ENCODE data around the gene KCTD21. TPM values are rescaled to one million over a fixed set of nuclear protein-coding genes. Genes with fewer than 3 reads are reported as not detected.

The KCTD21 gene
- total RNA-seq, 1 donor from 2014 or later, result 10.7 TPM

GRCh38 chr11:78138694-78139421 is 49.6 kb downstream of the KCTD21 start:
- no peaks in the 10 kb centered on the region for H3K9me3 Mint-ChIP-seq (ENCODE audit: unreplicated experiment)
- peak overlapping the region; percentile 95 for H3K4me3 Mint-ChIP-seq (ENCODE audit: unreplicated experiment)
- no peaks in the 10 kb centered on the region for H3K27me3 Mint-ChIP-seq (ENCODE audit: unreplicated experiment)
- peaks cover 10% of the 10 kb centered on the region for H3K36me3 Mint-ChIP-seq (ENCODE audit: unreplicated experiment)
- peak overlapping the region; percentile 91 for H3K27ac Mint-ChIP-seq (ENCODE audit: unreplicated experiment)
- TF ChIP-seq, protein P1, sequence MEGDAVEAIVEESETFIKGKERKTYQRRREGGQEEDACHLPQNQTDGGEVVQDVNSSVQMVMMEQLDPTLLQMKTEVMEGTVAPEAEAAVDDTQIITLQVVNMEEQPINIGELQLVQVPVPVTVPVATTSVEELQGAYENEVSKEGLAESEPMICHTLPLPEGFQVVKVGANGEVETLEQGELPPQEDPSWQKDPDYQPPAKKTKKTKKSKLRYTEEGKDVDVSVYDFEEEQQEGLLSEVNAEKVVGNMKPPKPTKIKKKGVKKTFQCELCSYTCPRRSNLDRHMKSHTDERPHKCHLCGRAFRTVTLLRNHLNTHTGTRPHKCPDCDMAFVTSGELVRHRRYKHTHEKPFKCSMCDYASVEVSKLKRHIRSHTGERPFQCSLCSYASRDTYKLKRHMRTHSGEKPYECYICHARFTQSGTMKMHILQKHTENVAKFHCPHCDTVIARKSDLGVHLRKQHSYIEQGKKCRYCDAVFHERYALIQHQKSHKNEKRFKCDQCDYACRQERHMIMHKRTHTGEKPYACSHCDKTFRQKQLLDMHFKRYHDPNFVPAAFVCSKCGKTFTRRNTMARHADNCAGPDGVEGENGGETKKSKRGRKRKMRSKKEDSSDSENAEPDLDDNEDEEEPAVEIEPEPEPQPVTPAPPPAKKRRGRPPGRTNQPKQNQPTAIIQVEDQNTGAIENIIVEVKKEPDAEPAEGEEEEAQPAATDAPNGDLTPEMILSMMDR (IDR thresholded peaks at IDR 0.05), result no peak
- DNase-seq (ENCODE audit: extremely low spot score, unreplicated experiment), result no peak
- H3K4me1 Mint-ChIP-seq (ENCODE audit: unreplicated experiment), result peaks cover 30% of the 10 kb centered on the region

DNA sequence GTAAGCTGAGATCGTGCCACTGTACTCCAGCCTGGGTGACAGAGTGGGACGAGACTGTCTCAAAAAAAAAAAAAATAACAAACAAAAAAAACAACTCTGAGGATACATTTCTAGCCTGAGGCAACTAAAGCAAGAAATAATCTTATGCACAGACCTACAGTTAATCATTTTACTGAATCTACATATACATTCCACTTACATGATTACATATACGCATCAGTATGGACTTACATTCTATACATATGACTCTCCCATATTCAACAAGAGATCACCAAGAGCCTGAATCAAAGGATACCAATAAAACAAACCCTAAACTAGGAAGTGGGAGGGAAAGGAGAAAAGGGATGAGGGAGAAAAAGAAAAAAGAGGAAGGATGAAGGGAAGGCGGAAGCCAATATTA is 50.1 kb downstream of the KCTD21 start:
- no peak for DNase-seq (ENCODE audit: extremely low spot score, unreplicated experiment)
- H3K36me3 Mint-ChIP-seq (ENCODE audit: unreplicated experiment), result peaks cover 10% of the 10 kb centered on the region
- H3K9me3 Mint-ChIP-seq (ENCODE audit: unreplicated experiment), result no peaks in the 10 kb centered on the region
- TF ChIP-seq, protein P1 (IDR thresholded peaks at IDR 0.05), result no peak
- H3K27ac Mint-ChIP-seq (ENCODE audit: unreplicated experiment), result peak overlapping the region; percentile 45
- peaks cover 30% of the 10 kb centered on the region for H3K4me1 Mint-ChIP-seq (ENCODE audit: unreplicated experiment)
- H3K27me3 Mint-ChIP-seq (ENCODE audit: unreplicated experiment), result no peaks in the 10 kb centered on the region
- H3K4me3 Mint-ChIP-seq (ENCODE audit: unreplicated experiment), result peak overlapping the region; percentile 95

DNA sequence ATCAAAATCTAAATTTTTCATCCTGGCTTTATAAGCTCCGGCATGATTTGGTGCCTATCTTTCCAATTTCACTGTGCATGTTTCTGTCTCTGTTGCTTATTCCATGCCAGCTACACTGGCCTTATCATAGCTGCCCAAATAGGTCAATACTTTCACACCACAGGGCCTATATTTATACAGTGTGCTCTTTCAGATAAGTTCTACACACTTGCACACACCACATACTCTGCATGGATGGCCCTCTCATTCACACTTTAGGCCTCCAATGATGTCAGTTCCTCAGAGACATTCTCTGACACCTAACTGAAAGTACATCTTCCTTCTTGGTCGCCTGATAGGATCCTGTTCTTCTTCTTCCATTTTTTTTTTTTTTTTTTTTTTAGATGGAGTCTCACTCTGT is 56.0 kb downstream of the KCTD21 start:
- no peak for DNase-seq (ENCODE audit: extremely low spot score, unreplicated experiment)
- Mint-ChIP-seq H3K27ac (ENCODE audit: unreplicated experiment) (no peak overlapping the region), H3K9me3 (ENCODE audit: unreplicated experiment) (no peaks in the 10 kb centered on the region), H3K27me3 (ENCODE audit: unreplicated experiment) (no peaks in the 10 kb centered on the region), H3K36me3 (ENCODE audit: unreplicated experiment) (peaks cover 3% of the 10 kb centered on the region), H3K4me1 (ENCODE audit: unreplicated experiment) (peaks cover under 1% of the 10 kb centered on the region), H3K4me3 (ENCODE audit: unreplicated experiment) (no peak overlapping the region)
- TF ChIP-seq, protein P1 (IDR thresholded peaks at IDR 0.05), result no peak

- Mint-ChIP-seq H3K36me3 (ENCODE audit: unreplicated experiment) (no peaks in the 10 kb centered on the region), H3K4me3 (ENCODE audit: unreplicated experiment) (no peak overlapping the region), H3K9me3 (ENCODE audit: unreplicated experiment) (no peaks in the 10 kb centered on the region), H3K4me1 (ENCODE audit: unreplicated experiment) (no peaks in the 10 kb centered on the region), H3K27me3 (ENCODE audit: unreplicated experiment) (no peaks in the 10 kb centered on the region), H3K27ac (ENCODE audit: unreplicated experiment) (no peak overlapping the region)
- TF ChIP-seq, protein P1 (IDR thresholded peaks at IDR 0.05), result no peak
- no peak for DNase-seq (ENCODE audit: extremely low spot score, unreplicated experiment)
Measured at GRCh38 chr11:78131956-78132355, 56.5 kb downstream of the KCTD21 start.

- Mint-ChIP-seq H3K27me3 (ENCODE audit: unreplicated experiment) (no peaks in the 10 kb centered on the region), H3K9me3 (ENCODE audit: unreplicated experiment) (no peaks in the 10 kb centered on the region), H3K36me3 (ENCODE audit: unreplicated experiment) (no peaks in the 10 kb centered on the region), H3K27ac (ENCODE audit: unreplicated experiment) (peak overlapping the region; percentile 34), H3K4me3 (ENCODE audit: unreplicated experiment) (no peak overlapping the region), H3K4me1 (ENCODE audit: unreplicated experiment) (no peaks in the 10 kb centered on the region)
- no peak for DNase-seq (ENCODE audit: extremely low spot score, unreplicated experiment)
- TF ChIP-seq, protein P1 (IDR thresholded peaks at IDR 0.05), result no peak
Measured at GRCh38 chr11:78127403-78127802, 61.0 kb downstream of the KCTD21 start.

Other genes with a start within 250 kb of the KCTD21 start
- 37.9 and 41.6 TPM in 2 replicates for gene INTS4, start 194.0 kb downstream of the KCTD21 start, total RNA-seq
- 0.73 and 1.0 TPM in 2 replicates for gene KCTD14, start 165.3 kb downstream of the KCTD21 start, total RNA-seq
- not detected in 2 replicates for gene THRSP, start 124.8 kb downstream of the KCTD21 start, total RNA-seq
- 182 and 199 TPM in 2 replicates for gene NDUFC2, start 108.8 kb downstream of the KCTD21 start, total RNA-seq
- 35.1 and 41.7 TPM in 2 replicates for gene ALG8, start 49.0 kb downstream of the KCTD21 start, total RNA-seq
- 10.9 and 11.1 TPM in 2 replicates for gene USP35, start 293 bp upstream of the KCTD21 start, total RNA-seq
- 11.4 TPM in 2 replicates for gene GAB2, start 229.2 kb upstream of the KCTD21 start, total RNA-seq

All from osteocyte (in vitro differentiated cells).